ENCODE measurements around the gene CORO1C. TPM values are rescaled to one million over a fixed set of nuclear protein-coding genes. Genes with fewer than 3 reads are reported as not detected.

CORO1C gene
- total and polyA plus RNA-seq, 4 experiments from 2014 or later = 8.0 to 12.6 (median 11.1) TPM

- Histone ChIP-seq H3K4me1 (ENCODE audit: insufficient read depth, low read length) (no peaks in the 10 kb centered on the region), H3K36me3 (ENCODE audit: insufficient read depth, low read length) (no peaks in the 10 kb centered on the region), H3K27ac (ENCODE audit: low read depth, low read length) (no peak overlapping the region), H3K9me3 (ENCODE audit: control insufficient read depth in 1 of 2, low read length in 2 of 2) (no peaks in the 10 kb centered on the region), H3K4me3 (ENCODE audit: low read length in 2 of 2) (no peak overlapping the region), H3K27me3 (ENCODE audit: insufficient read depth, low read length) (no peaks in the 10 kb centered on the region)
- Mint-ChIP-seq H3K9me3 (no peaks in the 10 kb centered on the region), H3K4me3 (no peak overlapping the region), H3K27ac (no peak overlapping the region), H3K27me3 (no peaks in the 10 kb centered on the region), H3K4me1 (no peaks in the 10 kb centered on the region), H3K36me3 (no peaks in the 10 kb centered on the region)
- intact Hi-C loops (cut with micrococcal nuclease) = no loop called here
- ChIA-PET POLR2A (ENCODE audit: partially characterized antibody) (no interaction called here), CTCF (ENCODE audit: partially characterized antibody) (interaction anchor here (0.8 kb wide), 1 partner anchor 10 kb away, joined by 4 read pairs; no protein-coding TSS in a partner anchor)
- no peak for DNase-seq
Observed at GRCh38 chr12:108713471-108713870, 17.8 kb downstream of the CORO1C start.

GRCh38 chr12:108712925-108713203 is 18.5 kb downstream of the CORO1C start:
- no peak for DNase-seq
- ChIA-PET CTCF (ENCODE audit: partially characterized antibody) (interaction anchor here (0.6 kb wide), 1 partner anchor 132 kb away, joined by 3 read pairs; no protein-coding TSS in a partner anchor), POLR2A (ENCODE audit: partially characterized antibody) (no interaction called here)
- intact Hi-C loops (cut with micrococcal nuclease) = no loop called here
- H3K4me3 Mint-ChIP-seq = no peak overlapping the region
- H3K4me1 Mint-ChIP-seq = no peaks in the 10 kb centered on the region
- Histone ChIP-seq H3K27ac (ENCODE audit: low read depth, low read length) (no peak overlapping the region), H3K36me3 (ENCODE audit: insufficient read depth, low read length) (no peaks in the 10 kb centered on the region), H3K4me3 (ENCODE audit: low read length in 2 of 2) (no peak overlapping the region), H3K9me3 (ENCODE audit: control insufficient read depth in 1 of 2, low read length in 2 of 2) (no peaks in the 10 kb centered on the region), H3K4me1 (ENCODE audit: insufficient read depth, low read length) (no peaks in the 10 kb centered on the region), H3K27me3 (ENCODE audit: insufficient read depth, low read length) (no peaks in the 10 kb centered on the region)
- no peak overlapping the region for H3K27ac Mint-ChIP-seq
- H3K9me3 Mint-ChIP-seq = no peaks in the 10 kb centered on the region
- no peaks in the 10 kb centered on the region for H3K36me3 Mint-ChIP-seq
- H3K27me3 Mint-ChIP-seq = no peaks in the 10 kb centered on the region

DNA sequence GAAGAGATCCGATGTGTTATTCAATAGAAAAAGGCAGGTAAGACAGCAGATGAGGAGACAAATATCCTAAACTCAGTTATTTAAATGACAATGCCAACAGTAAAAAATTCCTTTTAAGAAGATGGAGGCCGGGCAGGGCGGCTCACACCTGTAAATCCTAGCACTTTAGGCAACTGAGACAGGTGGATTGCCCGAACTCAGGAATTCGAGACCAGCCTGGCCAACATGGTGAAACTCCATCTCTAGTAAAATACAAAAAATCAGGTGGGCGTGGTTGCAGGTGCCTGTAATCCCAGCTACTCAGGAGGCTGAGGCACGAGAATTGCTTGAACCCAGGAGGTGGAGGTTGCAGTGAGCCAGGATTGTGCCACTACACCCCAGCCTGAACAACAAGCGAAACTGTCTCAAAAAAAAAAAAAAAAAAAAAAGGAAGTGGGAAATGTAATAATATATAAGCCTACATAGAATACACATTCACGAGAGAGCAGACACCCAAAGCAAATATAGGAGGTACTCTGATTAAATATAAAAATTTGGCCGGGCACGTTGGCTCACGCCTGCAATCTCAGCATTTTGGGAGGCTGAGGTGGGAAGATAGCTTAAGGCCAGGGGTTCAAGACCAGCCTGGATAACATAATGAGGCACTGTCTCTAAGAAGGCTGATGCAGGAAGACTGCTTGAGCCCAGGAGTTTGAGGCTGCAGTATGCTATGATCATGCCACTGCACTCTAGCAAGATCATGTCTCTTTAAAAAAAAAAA is 19.0 kb downstream of the CORO1C start:
- Histone ChIP-seq H3K4me3 (ENCODE audit: low read length in 2 of 2) (no peak overlapping the region), H3K27me3 (ENCODE audit: insufficient read depth, low read length) (no peaks in the 10 kb centered on the region), H3K9me3 (ENCODE audit: control insufficient read depth in 1 of 2, low read length in 2 of 2) (no peaks in the 10 kb centered on the region), H3K27ac (ENCODE audit: low read depth, low read length) (no peak overlapping the region), H3K36me3 (ENCODE audit: insufficient read depth, low read length) (no peaks in the 10 kb centered on the region), H3K4me1 (ENCODE audit: insufficient read depth, low read length) (no peaks in the 10 kb centered on the region)
- no peaks in the 10 kb centered on the region for H3K36me3 Mint-ChIP-seq
- H3K27ac Mint-ChIP-seq = peak overlapping the region in 1 of 7 donors; percentile 37
- CTCF ChIA-PET (ENCODE audit: partially characterized antibody) = interaction anchor here (0.6 to 0.8 kb wide), 2 partner anchors 47 to 133 kb away, joined by 3 read pairs; no protein-coding TSS in a partner anchor
- intact Hi-C loops (cut with micrococcal nuclease) = no loop called here
- no peaks in the 10 kb centered on the region for H3K4me1 Mint-ChIP-seq
- H3K27me3 Mint-ChIP-seq = no peaks in the 10 kb centered on the region
- no peaks in the 10 kb centered on the region for H3K9me3 Mint-ChIP-seq
- POLR2A ChIA-PET (ENCODE audit: partially characterized antibody) = no interaction called here
- no peak overlapping the region for H3K4me3 Mint-ChIP-seq
- no peak for DNase-seq

GRCh38 chr12:108711489-108712164 is 19.7 kb downstream of the CORO1C start:
- ChIA-PET CTCF (ENCODE audit: partially characterized antibody) (interaction anchor here (0.8 to 1.0 kb wide), 2 partner anchors 9 to 47 kb away, joined by 3 to 4 read pairs; no protein-coding TSS in a partner anchor), POLR2A (ENCODE audit: partially characterized antibody) (no interaction called here)
- H3K27ac ChIP-seq (ENCODE audit: low read depth, low read length) = no peak overlapping the region
- no peaks in the 10 kb centered on the region for H3K27me3 Mint-ChIP-seq
- H3K36me3 Mint-ChIP-seq = no peaks in the 10 kb centered on the region
- H3K9me3 ChIP-seq (ENCODE audit: control insufficient read depth in 1 of 2, low read length in 2 of 2) = no peaks in the 10 kb centered on the region
- no peak for DNase-seq
- no peak overlapping the region for H3K4me3 Mint-ChIP-seq
- H3K4me3 ChIP-seq (ENCODE audit: low read length in 2 of 2) = no peak overlapping the region
- H3K4me1 ChIP-seq (ENCODE audit: insufficient read depth, low read length) = no peaks in the 10 kb centered on the region
- H3K9me3 Mint-ChIP-seq = no peaks in the 10 kb centered on the region
- no peaks in the 10 kb centered on the region for H3K27me3 ChIP-seq (ENCODE audit: insufficient read depth, low read length)
- H3K36me3 ChIP-seq (ENCODE audit: insufficient read depth, low read length) = no peaks in the 10 kb centered on the region
- no peaks in the 10 kb centered on the region for H3K4me1 Mint-ChIP-seq
- peak overlapping the region in 1 of 7 donors; percentile 37 for H3K27ac Mint-ChIP-seq
- intact Hi-C loops (cut with micrococcal nuclease) = no loop called here

DNA sequence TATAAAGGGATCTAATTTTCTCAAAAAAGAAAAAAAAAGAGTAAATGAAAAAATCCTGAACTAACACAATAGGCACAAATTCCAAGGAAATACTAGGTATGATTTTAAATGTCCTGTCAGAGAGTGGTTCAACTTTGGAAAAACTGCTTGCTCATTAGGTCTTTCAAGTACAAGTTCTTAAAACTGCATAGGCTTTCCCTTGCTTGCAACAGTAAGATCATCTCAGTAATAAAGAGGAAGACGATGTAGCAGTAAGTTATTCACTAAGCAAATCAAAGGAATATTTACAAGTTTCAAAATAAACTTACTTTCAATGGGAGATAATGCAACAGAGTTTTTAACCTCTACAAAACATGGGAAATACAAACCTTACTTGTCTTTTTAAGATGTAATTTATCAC is 21.6 kb downstream of the CORO1C start:
- Histone ChIP-seq H3K36me3 (ENCODE audit: insufficient read depth, low read length) (no peaks in the 10 kb centered on the region), H3K9me3 (ENCODE audit: control insufficient read depth in 1 of 2, low read length in 2 of 2) (no peaks in the 10 kb centered on the region), H3K4me3 (ENCODE audit: low read length in 2 of 2) (no peak overlapping the region), H3K27me3 (ENCODE audit: insufficient read depth, low read length) (no peaks in the 10 kb centered on the region), H3K27ac (ENCODE audit: low read depth, low read length) (no peak overlapping the region), H3K4me1 (ENCODE audit: insufficient read depth, low read length) (no peaks in the 10 kb centered on the region)
- Mint-ChIP-seq H3K27me3 (no peaks in the 10 kb centered on the region), H3K9me3 (no peaks in the 10 kb centered on the region), H3K4me1 (peaks cover 0 to 3% (median 0%) of the 10 kb centered on the region in 4 donors), H3K27ac (no peak overlapping the region), H3K36me3 (no peaks in the 10 kb centered on the region), H3K4me3 (no peak overlapping the region)
- POLR2A ChIA-PET (ENCODE audit: partially characterized antibody) = interaction anchor here (1.6 kb wide), 1 partner anchor 21 kb away, joined by 4 read pairs; no protein-coding TSS in a partner anchor
- intact Hi-C loops (cut with micrococcal nuclease) = no loop called here
- no peak for DNase-seq
- CTCF ChIA-PET (ENCODE audit: partially characterized antibody) = no interaction called here

GRCh38 chr12:108704527-108704926 is 26.8 kb downstream of the CORO1C start:
- no peak overlapping the region for H3K4me3 ChIP-seq (ENCODE audit: low read length in 2 of 2)
- Mint-ChIP-seq H3K4me1 (peaks cover 0 to 7% (median 0%) of the 10 kb centered on the region in 4 donors), H3K27ac (peak overlapping the region in 1 of 7 donors; percentile 43), H3K36me3 (no peaks in the 10 kb centered on the region), H3K27me3 (no peaks in the 10 kb centered on the region), H3K9me3 (no peaks in the 10 kb centered on the region), H3K4me3 (no peak overlapping the region)
- H3K36me3 ChIP-seq (ENCODE audit: insufficient read depth, low read length) = no peaks in the 10 kb centered on the region
- ChIA-PET POLR2A (ENCODE audit: partially characterized antibody) (no interaction called here), CTCF (ENCODE audit: partially characterized antibody) (interaction anchor here (0.6 kb wide), 1 partner anchor 40 kb away, joined by 3 read pairs; no protein-coding TSS in a partner anchor)
- no peaks in the 10 kb centered on the region for H3K4me1 ChIP-seq (ENCODE audit: insufficient read depth, low read length)
- H3K27ac ChIP-seq (ENCODE audit: low read depth, low read length) = no peak overlapping the region
- H3K27me3 ChIP-seq (ENCODE audit: insufficient read depth, low read length) = no peaks in the 10 kb centered on the region
- intact Hi-C loops (cut with micrococcal nuclease) = no loop called here
- DNase-seq = no peak
- H3K9me3 ChIP-seq (ENCODE audit: control insufficient read depth in 1 of 2, low read length in 2 of 2) = no peaks in the 10 kb centered on the region

GRCh38 chr12:108702595-108703320 is 28.6 kb downstream of the CORO1C start:
- no peaks in the 10 kb centered on the region for H3K36me3 Mint-ChIP-seq
- Histone ChIP-seq H3K9me3 (ENCODE audit: control insufficient read depth in 1 of 2, low read length in 2 of 2) (no peaks in the 10 kb centered on the region), H3K27me3 (ENCODE audit: insufficient read depth, low read length) (no peaks in the 10 kb centered on the region)

More at GRCh38 chr12:108702595-108703320, 28.6 kb downstream of the CORO1C start:
- H3K27ac Mint-ChIP-seq = peak overlapping the region in 1 of 7 donors; percentile 60
- Histone ChIP-seq H3K4me3 (ENCODE audit: low read length in 2 of 2) (no peak overlapping the region), H3K4me1 (ENCODE audit: insufficient read depth, low read length) (no peaks in the 10 kb centered on the region), H3K36me3 (ENCODE audit: insufficient read depth, low read length) (no peaks in the 10 kb centered on the region), H3K27ac (ENCODE audit: low read depth, low read length) (no peak overlapping the region)
- intact Hi-C loops (cut with micrococcal nuclease) = no loop called here
- no peak overlapping the region for H3K4me3 Mint-ChIP-seq
- peaks cover 0 to 7% (median 0%) of the 10 kb centered on the region in 4 donors for H3K4me1 Mint-ChIP-seq
- ChIA-PET POLR2A (ENCODE audit: partially characterized antibody) (no interaction called here), CTCF (ENCODE audit: partially characterized antibody) (interaction anchor here (0.8 to 1.7 kb wide), 4 partner anchors 8 to 248 kb away, joined by 3 to 5 read pairs (median 4); no protein-coding TSS in a partner anchor)
- no peaks in the 10 kb centered on the region for H3K9me3 Mint-ChIP-seq
- H3K27me3 Mint-ChIP-seq = no peaks in the 10 kb centered on the region
- no peak for DNase-seq
